Smooth muscle cell (in vitro differentiated cells): ENCODE measurements around the gene TIFAB. TPM values are rescaled to one million over a fixed set of nuclear protein-coding genes. Genes with fewer than 3 reads are reported as not detected.

ENCODE experiments used
- DNase-seq: peaks from one replicate; lab custom pipeline; 2025; ENCODE audit not compliant: unreplicated experiment; lab: John Stamatoyannopoulos, UW
- H2AFZ ChIP-seq: fragments of 200-600 bp; sonication (generic); 2 replicates; pipeline ENCODE4 v1.6.0; 2016; ENCODE audit warnings: antibody characterized with exemption, low read depth, mild to moderate bottlenecking
- H3F3A ChIP-seq: fragments of 200-600 bp; sonication (generic); 2 replicates; pipeline ENCODE4 v1.6.0; 2017; ENCODE audit warnings: antibody characterized with exemption, low read depth
- H3K27ac ChIP-seq: fragments of 200-600 bp; sonication (generic); 2 replicates; pipeline ENCODE4 v1.5.1; 2016; ENCODE audit warnings: low read depth, mild to moderate bottlenecking
- H3K27me3 ChIP-seq: fragments of 200-600 bp; sonication (generic); 2 replicates; pipeline ENCODE4 v1.6.1; 2016; ENCODE audit warnings: low read depth, mild to moderate bottlenecking
- H3K36me3 ChIP-seq: fragments of 200-600 bp; sonication (generic); 2 replicates; pipeline ENCODE4 v1.5.1; 2016; ENCODE audit warnings: low read depth
- H3K4me1 ChIP-seq: fragments of 200-600 bp; sonication (generic); 2 replicates; pipeline ENCODE4 v1.5.1; 2016; ENCODE audit warnings: low read depth
- H3K4me2 ChIP-seq: fragments of 200-600 bp; sonication (generic); 2 replicates; pipeline ENCODE4 v1.6.0; 2016; ENCODE audit warnings: mild to moderate bottlenecking
- H3K4me3 ChIP-seq: fragments of 200-600 bp; sonication (generic); 2 replicates; pipeline ENCODE4 v1.5.1; 2016; ENCODE audit warnings: mild to moderate bottlenecking
- H3K79me2 ChIP-seq: fragments of 200-600 bp; sonication (generic); 2 replicates; pipeline ENCODE4 v1.6.0; 2016; ENCODE audit warnings: low read depth, mild to moderate bottlenecking
- H3K9ac ChIP-seq: fragments of 200-600 bp; sonication (generic); 2 replicates; pipeline ENCODE4 v1.6.0; 2016; ENCODE audit warnings: low read depth
- H3K9me3 ChIP-seq: fragments of 200-600 bp; sonication (generic); replicated peaks from 2 replicates; pipeline ENCODE4 v1.5.1; 2016; ENCODE audit warnings: low read depth
- H4K20me1 ChIP-seq: fragments of 200-600 bp; sonication (generic); 2 replicates; pipeline ENCODE4 v1.6.0; 2016; ENCODE audit warnings: low read depth
- CTCF ChIP-seq: fragments of 200-600 bp; sonication (generic); IDR thresholded peaks from 2 replicates; pipeline ENCODE4 v1.5.1; 2017; ENCODE audit warnings: borderline replicate concordance, mild to moderate bottlenecking, antibody characterized with exemption; ENCODE audit not compliant: insufficient read depth, poor library complexity, severe bottlenecking
- WGBS: methylation state at CpG from one replicate; pipeline ENCODE4 v1.1.7; 2016; ENCODE audit warnings: low lambda C conversion rate; 5-methylcytosine and 5-hydroxymethylcytosine counted together
- polyA plus RNA-seq: library from polyadenylated mRNA; unstranded; fragments of >200 nt; fragmentation: Nextera tagmentation; extraction: Ambion mirVana; gene quantifications from 2 replicates; pipeline ENCODE4 v1.2.1, GENCODE V29; 2016
- total RNA-seq: library from RNA; depleted of rRNA; stranded (reverse); fragments of >200 nt; gene quantifications from 2 replicates; pipeline ENCODE4 v1.2.3, GENCODE V29; 2014

The TIFAB gene
- total and polyA plus RNA-seq, 2 experiments from 2014 or later: 0.08 TPM; not detected in 1

DNA sequence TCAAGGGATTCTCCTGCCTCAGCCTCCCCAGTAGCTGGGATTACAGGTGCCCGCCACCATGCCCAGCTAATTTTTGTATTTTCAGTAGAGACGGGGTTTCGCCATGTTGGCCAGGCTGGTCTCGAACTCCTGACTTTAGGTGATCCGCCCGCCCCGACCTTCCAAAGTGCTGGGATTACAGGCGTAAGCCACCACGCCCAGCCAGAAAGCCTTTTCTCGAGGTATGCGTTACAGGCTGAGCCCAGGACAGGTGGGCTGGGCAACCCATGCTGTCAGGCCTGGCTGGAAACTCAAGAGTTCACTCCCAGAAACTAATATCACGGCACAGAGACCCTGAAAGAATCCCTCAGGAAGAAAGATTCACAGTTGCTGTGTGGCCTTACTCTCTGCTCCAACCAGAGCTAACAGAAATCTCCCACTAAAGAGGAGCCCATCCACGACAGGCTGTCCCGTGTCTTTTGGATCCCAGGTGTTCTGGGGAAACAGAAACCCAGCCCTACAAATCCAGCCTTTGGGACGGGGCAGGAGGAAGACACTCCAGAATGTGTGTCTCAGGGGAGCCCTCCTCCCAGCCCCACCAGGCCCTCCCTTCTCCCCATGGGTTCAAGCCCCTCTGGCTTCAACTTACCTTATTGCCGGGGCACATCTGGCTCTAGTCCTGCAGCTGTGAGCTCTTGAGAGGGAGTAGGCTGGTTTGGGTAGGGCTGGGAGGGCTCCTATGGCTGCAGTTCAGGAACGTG, 400 bp downstream of the TIFAB start:
- Histone ChIP-seq H3K27me3 (no peaks in the 10 kb centered on the region), H3K4me3 (no peak overlapping the region), H3K4me2 (no peak overlapping the region), H3K9ac (no peak overlapping the region), H3F3A (peaks cover 8% of the 10 kb centered on the region), H2AFZ (no peak overlapping the region), H3K9me3 (no peaks in the 10 kb centered on the region), H3K4me1 (no peaks in the 10 kb centered on the region), H3K36me3 (no peaks in the 10 kb centered on the region), H4K20me1 (no peaks in the 10 kb centered on the region), H3K27ac (no peak overlapping the region), H3K79me2 (no peaks in the 10 kb centered on the region)
- DNase-seq: no peak
- no peak for TF ChIP-seq CTCF
- WGBS: 93% methylated on average over 17 of the region's 17 CpGs

- no peak overlapping the region for H3K27ac ChIP-seq
- no peak overlapping the region for H3K4me3 ChIP-seq
- no peaks in the 10 kb centered on the region for H3K4me1 ChIP-seq
- 88% methylated on average over 2 of the region's 2 CpGs for WGBS
- no peaks in the 10 kb centered on the region for H3K79me2 ChIP-seq
- DNase-seq: no peak
- no peak overlapping the region for H2AFZ ChIP-seq
- no peaks in the 10 kb centered on the region for H3K27me3 ChIP-seq
- H3K36me3 ChIP-seq: no peaks in the 10 kb centered on the region
- no peak for TF ChIP-seq CTCF
- H3K9me3 ChIP-seq: no peaks in the 10 kb centered on the region
- peaks cover 8% of the 10 kb centered on the region for H3F3A ChIP-seq
- H3K4me2 ChIP-seq: no peak overlapping the region
- H4K20me1 ChIP-seq: no peaks in the 10 kb centered on the region
- H3K9ac ChIP-seq: no peak overlapping the region
These were observed 1.2 kb downstream of the TIFAB start for GRCh38 chr5:135450952-135451351.

- peak overlapping the region; percentile 86 for H3K27ac ChIP-seq
- no peak overlapping the region for H3K9ac ChIP-seq
- WGBS: 89% methylated on average over 3 of the region's 3 CpGs
These were observed 1.8 kb downstream of the TIFAB start for GRCh38 chr5:135450336-135450735.

More at GRCh38 chr5:135450336-135450735, 1.8 kb downstream of the TIFAB start:
- Histone ChIP-seq H3K27me3 (no peaks in the 10 kb centered on the region), H3K4me2 (peak overlapping the region; percentile 11), H3K36me3 (no peaks in the 10 kb centered on the region), H3K79me2 (no peaks in the 10 kb centered on the region), H3K4me3 (no peak overlapping the region), H3K9me3 (no peaks in the 10 kb centered on the region), H4K20me1 (no peaks in the 10 kb centered on the region), H3K4me1 (no peaks in the 10 kb centered on the region), H2AFZ (no peak overlapping the region), H3F3A (peaks cover 8% of the 10 kb centered on the region)
- no peak for DNase-seq
- no peak for TF ChIP-seq CTCF
